Omental fat pad (tissue), 4 donors: ENCODE measurements around the gene ATP1A4. TPM values are rescaled to one million over a fixed set of nuclear protein-coding genes. Genes with fewer than 3 reads are reported as not detected.

ENCODE experiments used
- ATAC-seq: fragments of 150-250 bp; one replicate; pipeline ENCODE4 v1.9.1; 2016; ENCODE audit warnings: mild to moderate bottlenecking, moderate library complexity; ENCODE audit not compliant: low FRiP score
- DNase-seq: peaks from one replicate; pipeline ENCODE4 v3.0.0-alpha.2; 2019; ENCODE audit warnings: low spot score
- total RNA-seq, 4 donors: library from RNA; depleted of rRNA; stranded (reverse); fragments of >200 nt; gene quantifications; one replicate each; pipeline ENCODE4 v1.1.0, GENCODE V29; 2016
- TF ChIP-seq, protein P1 (sequence below), 3 donors: fragments of 450-650 bp; IDR thresholded peaks; one replicate each; pipeline ENCODE4 v1.5.1; 2016 to 2017; ENCODE audit warnings: antibody characterized with exemption in 3 of 3, mild to moderate bottlenecking in 3 of 3, moderate library complexity in 2 of 3

The ATP1A4 gene
- total RNA-seq, 4 donors from 2014 or later, result 0.47 to 1.6 TPM; not detected in 2

GRCh38 chr1:160178731-160179130 is 27.3 kb downstream of the ATP1A4 start:
- no peak for ATAC-seq
- TF ChIP-seq, protein P1, sequence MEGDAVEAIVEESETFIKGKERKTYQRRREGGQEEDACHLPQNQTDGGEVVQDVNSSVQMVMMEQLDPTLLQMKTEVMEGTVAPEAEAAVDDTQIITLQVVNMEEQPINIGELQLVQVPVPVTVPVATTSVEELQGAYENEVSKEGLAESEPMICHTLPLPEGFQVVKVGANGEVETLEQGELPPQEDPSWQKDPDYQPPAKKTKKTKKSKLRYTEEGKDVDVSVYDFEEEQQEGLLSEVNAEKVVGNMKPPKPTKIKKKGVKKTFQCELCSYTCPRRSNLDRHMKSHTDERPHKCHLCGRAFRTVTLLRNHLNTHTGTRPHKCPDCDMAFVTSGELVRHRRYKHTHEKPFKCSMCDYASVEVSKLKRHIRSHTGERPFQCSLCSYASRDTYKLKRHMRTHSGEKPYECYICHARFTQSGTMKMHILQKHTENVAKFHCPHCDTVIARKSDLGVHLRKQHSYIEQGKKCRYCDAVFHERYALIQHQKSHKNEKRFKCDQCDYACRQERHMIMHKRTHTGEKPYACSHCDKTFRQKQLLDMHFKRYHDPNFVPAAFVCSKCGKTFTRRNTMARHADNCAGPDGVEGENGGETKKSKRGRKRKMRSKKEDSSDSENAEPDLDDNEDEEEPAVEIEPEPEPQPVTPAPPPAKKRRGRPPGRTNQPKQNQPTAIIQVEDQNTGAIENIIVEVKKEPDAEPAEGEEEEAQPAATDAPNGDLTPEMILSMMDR (IDR thresholded peaks at IDR 0.05), result no peak
- no peak for DNase-seq

- no peak for ATAC-seq
- TF ChIP-seq, protein P1 (IDR thresholded peaks at IDR 0.05), result no peak
- no peak for DNase-seq
Measured at GRCh38 chr1:160179336-160179735, 27.9 kb downstream of the ATP1A4 start.

- TF ChIP-seq, protein P1 (IDR thresholded peaks at IDR 0.05), result no peak
- ATAC-seq (no peak), DNase-seq (no peak)
Measured at GRCh38 chr1:160186246-160186645, 34.8 kb downstream of the ATP1A4 start.

- no peak for ATAC-seq
- DNase-seq, result no peak
- TF ChIP-seq, protein P1 (IDR thresholded peaks at IDR 0.05), result no peak
Measured at GRCh38 chr1:160186729-160187128, 35.3 kb downstream of the ATP1A4 start.

DNA sequence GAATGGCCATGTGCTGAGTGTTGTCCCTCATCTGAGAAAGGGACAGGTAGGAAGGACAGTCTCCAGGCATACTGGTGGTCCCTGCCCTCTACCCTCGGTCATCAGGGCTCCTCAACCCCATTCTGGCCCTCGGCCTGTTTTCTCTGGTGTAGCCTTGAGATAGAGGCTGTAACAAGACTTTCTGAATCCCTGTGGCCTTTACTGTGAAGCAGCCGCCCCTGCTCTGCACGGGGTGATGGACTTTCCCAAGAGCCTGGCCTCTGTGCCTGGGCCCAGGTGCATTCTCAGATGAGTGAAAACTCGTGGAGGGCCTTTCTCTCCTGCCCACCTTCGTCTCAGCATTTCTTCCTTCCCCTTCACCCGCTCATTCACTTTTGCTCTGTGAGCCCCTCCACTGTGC is 36.0 kb downstream of the ATP1A4 start:
- TF ChIP-seq, protein P1 (IDR thresholded peaks at IDR 0.05), result no peak
- DNase-seq, result no peak
- ATAC-seq, result no peak

DNA sequence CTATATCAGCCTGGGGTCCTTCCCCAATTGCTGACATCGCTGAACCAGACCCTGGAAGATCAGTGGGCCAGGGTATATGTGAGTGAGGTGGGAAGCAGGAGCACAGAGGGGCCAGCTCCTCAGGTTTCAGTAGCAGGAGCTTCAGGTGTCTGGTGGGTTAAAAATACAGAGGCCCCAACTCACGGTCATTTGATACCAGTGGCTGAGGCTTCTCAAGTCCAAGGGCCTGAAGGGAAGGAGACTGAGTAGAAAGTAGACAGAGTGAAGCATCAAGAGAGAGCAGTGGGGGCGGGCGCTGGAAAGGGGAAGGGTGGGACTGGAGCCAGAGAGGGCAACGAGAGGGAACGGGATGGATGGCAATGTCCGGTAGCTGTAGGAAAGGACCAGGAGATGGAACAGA is 36.9 kb downstream of the ATP1A4 start:
- TF ChIP-seq, protein P1 (IDR thresholded peaks at IDR 0.05), result no peak
- ATAC-seq, result no peak
- DNase-seq, result no peak

GRCh38 chr1:160189649-160190625 is 38.5 kb downstream of the ATP1A4 start, which contains the start of gene CASQ1:
TSS of gene CASQ1 (plus strand) at chr1:160190575. CDS start at chr1:160190752, 177 bp downstream.
- ATAC-seq (no peak), DNase-seq (no peak)
- TF ChIP-seq, protein P1 (IDR thresholded peaks at IDR 0.05), result no peak
